Sigmoid colon (tissue), 4 donors: ENCODE data around the gene C1orf122.

Experiments
- CTCF ChIP-seq, 4 experiments: fragments of 450-650 bp in 3 of 4; fragments of 200-600 bp in 1 of 4; IDR thresholded peaks; one replicate each; pipeline ENCODE4 v1.5.1; 2016 to 2019; ENCODE audit warnings: antibody characterized with exemption in 4 of 4, mild to moderate bottlenecking in 3 of 4, moderate library complexity in 2 of 4
- EP300 ChIP-seq, 4 donors: sonication (generic); formaldehyde crosslinking; IDR thresholded peaks; one replicate each; pipeline ENCODE4 v1.6.1; 2017; ENCODE audit warnings: antibody characterized with exemption in 4 of 4
- POLR2A ChIP-seq, 2 donors: fragments of 450-650 bp; IDR thresholded peaks; one replicate each; pipeline ENCODE4 v1.6.1; 2016; ENCODE audit warnings: antibody characterized with exemption in 2 of 2, mild to moderate bottlenecking in 2 of 2, moderate library complexity in 2 of 2
- POLR2AphosphoS5 ChIP-seq, 4 donors: sonication (generic); formaldehyde crosslinking; IDR thresholded peaks; one replicate each; pipeline ENCODE4 v1.6.1; 2017; ENCODE audit warnings: antibody characterized with exemption in 4 of 4

- no peak for TF ChIP-seq CTCF (IDR thresholded peaks at IDR 0.05)
- no peak for TF ChIP-seq EP300 (IDR thresholded peaks at IDR 0.05)
- TF ChIP-seq POLR2AphosphoS5 (IDR thresholded peaks at IDR 0.05), result no peak
- TF ChIP-seq POLR2A (IDR thresholded peaks at IDR 0.05), result no peak
Measured at GRCh38 chr1:37778654-37779053, 28.9 kb upstream of the C1orf122 start.
